Measurements from ENCODE around the gene ATP2B2. TPM values are rescaled to one million over a fixed set of nuclear protein-coding genes. Genes with fewer than 3 reads are reported as not detected.

Gene ATP2B2
- total RNA-seq, 1 donor from 2014 or later: not detected

DNA sequence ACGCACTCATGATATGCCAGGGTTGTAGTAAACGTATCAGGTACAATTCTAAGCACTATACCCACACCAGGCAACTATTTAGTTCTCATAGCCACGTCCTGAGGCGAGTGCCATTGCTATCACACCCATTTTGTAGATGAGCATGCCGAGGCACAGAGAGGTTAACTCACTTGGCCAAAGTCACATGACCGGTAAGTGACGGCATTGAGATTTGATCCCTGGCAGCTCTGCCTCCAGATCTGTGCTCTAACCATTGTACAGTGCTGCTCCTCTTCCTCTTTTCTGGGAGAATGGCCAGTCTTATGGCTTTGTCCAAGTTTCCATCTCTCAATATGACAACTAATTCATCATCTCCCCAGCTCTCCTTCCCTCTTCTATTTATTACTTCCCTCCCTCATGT, 18.9 kb upstream of the ATP2B2 start:
- H3K4me1 Mint-ChIP-seq: no peaks in the 10 kb centered on the region
- H3K27ac Mint-ChIP-seq: no peak overlapping the region
- peak in 1 of 2 experiments; percentile 13 for DNase-seq (ENCODE audit: low spot score in 2 of 2, unreplicated experiment in 2 of 2)
- no peaks in the 10 kb centered on the region for H3K9me3 Mint-ChIP-seq
- peaks cover 84% of the 10 kb centered on the region for H3K27me3 Mint-ChIP-seq (ENCODE audit: low read depth)
- TF ChIP-seq, protein P1, sequence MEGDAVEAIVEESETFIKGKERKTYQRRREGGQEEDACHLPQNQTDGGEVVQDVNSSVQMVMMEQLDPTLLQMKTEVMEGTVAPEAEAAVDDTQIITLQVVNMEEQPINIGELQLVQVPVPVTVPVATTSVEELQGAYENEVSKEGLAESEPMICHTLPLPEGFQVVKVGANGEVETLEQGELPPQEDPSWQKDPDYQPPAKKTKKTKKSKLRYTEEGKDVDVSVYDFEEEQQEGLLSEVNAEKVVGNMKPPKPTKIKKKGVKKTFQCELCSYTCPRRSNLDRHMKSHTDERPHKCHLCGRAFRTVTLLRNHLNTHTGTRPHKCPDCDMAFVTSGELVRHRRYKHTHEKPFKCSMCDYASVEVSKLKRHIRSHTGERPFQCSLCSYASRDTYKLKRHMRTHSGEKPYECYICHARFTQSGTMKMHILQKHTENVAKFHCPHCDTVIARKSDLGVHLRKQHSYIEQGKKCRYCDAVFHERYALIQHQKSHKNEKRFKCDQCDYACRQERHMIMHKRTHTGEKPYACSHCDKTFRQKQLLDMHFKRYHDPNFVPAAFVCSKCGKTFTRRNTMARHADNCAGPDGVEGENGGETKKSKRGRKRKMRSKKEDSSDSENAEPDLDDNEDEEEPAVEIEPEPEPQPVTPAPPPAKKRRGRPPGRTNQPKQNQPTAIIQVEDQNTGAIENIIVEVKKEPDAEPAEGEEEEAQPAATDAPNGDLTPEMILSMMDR (IDR thresholded peaks at IDR 0.05; ENCODE audit: unreplicated experiment): no peak
- H3K36me3 Mint-ChIP-seq: no peaks in the 10 kb centered on the region
- no peak overlapping the region for H3K4me3 Mint-ChIP-seq

DNA sequence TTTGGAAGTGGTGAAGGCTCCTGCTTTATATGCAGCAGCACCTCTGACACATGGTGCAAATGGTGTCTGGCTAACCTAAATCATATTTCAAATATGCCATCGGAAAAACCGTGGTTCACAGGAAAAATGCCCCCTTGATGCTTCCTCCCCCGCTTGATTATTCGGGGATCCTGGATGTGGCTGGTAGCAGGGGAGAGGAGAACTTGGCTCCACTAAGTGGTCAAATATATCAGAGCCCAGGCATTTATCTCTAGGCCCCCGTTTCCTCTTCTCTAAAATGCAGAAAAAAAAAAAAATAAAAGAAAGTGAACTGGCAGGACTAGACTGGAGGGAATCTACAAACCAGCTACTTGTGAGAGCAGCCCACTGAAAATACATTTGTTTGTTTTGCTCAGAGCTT, 18.2 kb upstream of the ATP2B2 start:
- no peaks in the 10 kb centered on the region for H3K4me1 Mint-ChIP-seq
- H3K27ac Mint-ChIP-seq: no peak overlapping the region
- peaks cover 84% of the 10 kb centered on the region for H3K27me3 Mint-ChIP-seq (ENCODE audit: low read depth)
- H3K9me3 Mint-ChIP-seq: no peaks in the 10 kb centered on the region
- no peak overlapping the region for H3K4me3 Mint-ChIP-seq
- no peaks in the 10 kb centered on the region for H3K36me3 Mint-ChIP-seq
- TF ChIP-seq, protein P1 (IDR thresholded peaks at IDR 0.05; ENCODE audit: unreplicated experiment): no peak
- no peak for DNase-seq (ENCODE audit: low spot score in 2 of 2, unreplicated experiment in 2 of 2)

DNA sequence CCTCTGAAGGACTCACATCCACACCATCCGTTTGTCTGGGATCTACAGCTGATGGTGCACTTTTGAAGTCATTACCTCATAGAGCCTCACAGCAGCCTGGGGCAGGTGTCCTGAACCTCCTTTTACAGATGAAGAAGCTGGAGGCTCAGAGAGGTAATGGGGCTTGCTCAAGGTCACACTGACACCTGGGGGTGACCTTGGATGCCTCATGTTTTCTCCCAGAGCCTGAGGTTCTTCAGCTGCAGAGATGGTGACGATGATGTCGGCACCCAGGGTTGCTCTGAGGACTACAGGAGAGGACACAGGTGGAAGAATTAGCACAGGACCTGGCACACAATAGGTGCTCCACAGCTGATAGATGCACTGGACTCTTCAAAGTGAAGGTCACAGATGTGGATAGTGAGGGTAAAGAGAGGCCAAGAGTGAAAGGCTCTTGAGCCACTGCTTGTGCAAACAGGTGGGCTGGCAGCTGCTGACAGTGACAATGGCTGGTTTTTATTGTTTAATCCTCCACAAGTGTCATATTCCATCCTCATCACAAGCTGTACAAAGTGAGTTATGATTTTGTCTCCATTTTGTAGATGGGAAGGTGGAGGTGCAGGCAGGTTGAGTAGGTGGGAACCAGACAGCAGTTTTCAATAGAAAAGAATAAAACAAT, 17.4 kb upstream of the ATP2B2 start:
- no peaks in the 10 kb centered on the region for H3K9me3 Mint-ChIP-seq
- no peak overlapping the region for H3K4me3 Mint-ChIP-seq
- TF ChIP-seq, protein P1 (IDR thresholded peaks at IDR 0.05; ENCODE audit: unreplicated experiment): no peak
- H3K4me1 Mint-ChIP-seq: no peaks in the 10 kb centered on the region
- H3K27ac Mint-ChIP-seq: no peak overlapping the region
- no peaks in the 10 kb centered on the region for H3K36me3 Mint-ChIP-seq
- peak in 1 of 2 experiments; percentile 17 for DNase-seq (ENCODE audit: low spot score in 2 of 2, unreplicated experiment in 2 of 2)
- H3K27me3 Mint-ChIP-seq (ENCODE audit: low read depth): peaks cover 81% of the 10 kb centered on the region

DNA sequence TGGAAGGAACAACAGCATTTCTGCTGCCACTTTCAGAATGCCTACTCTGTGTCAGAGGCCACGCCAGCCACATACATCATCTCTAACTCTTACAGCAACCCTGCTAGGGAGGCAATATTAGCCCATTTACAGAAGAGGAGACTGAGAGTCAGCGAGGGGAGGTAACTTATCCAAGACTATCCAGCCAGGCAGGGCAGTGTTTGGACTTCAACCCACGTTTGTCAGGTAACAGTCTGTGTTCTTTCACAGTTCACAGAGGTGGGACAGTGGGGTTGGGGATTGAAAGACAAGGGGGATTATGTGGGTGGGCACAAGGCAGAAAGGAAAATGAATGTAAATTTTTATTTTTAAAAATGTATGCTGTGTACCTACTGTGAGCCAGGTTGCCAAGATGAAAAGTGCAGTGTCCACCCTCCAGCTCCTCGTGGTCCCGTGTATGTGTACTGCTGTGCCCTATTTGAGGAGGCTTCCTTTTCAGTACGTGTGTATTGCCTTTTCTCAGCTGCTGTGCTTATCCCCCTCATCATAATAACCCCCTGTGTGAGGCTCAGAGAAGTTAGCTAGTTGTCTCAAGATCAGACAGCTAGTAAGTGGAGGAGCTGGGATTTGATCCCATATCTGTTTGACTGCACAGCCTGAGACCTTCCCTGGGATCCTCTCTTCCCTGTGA, 16.5 kb upstream of the ATP2B2 start:
- Mint-ChIP-seq H3K27ac (no peak overlapping the region), H3K4me3 (no peak overlapping the region), H3K9me3 (no peaks in the 10 kb centered on the region), H3K4me1 (no peaks in the 10 kb centered on the region), H3K27me3 (ENCODE audit: low read depth) (peaks cover 81% of the 10 kb centered on the region), H3K36me3 (no peaks in the 10 kb centered on the region)
- peak in 1 of 2 experiments; percentile 9 for DNase-seq (ENCODE audit: low spot score in 2 of 2, unreplicated experiment in 2 of 2)
- TF ChIP-seq, protein P1 (IDR thresholded peaks at IDR 0.05; ENCODE audit: unreplicated experiment): no peak

DNA sequence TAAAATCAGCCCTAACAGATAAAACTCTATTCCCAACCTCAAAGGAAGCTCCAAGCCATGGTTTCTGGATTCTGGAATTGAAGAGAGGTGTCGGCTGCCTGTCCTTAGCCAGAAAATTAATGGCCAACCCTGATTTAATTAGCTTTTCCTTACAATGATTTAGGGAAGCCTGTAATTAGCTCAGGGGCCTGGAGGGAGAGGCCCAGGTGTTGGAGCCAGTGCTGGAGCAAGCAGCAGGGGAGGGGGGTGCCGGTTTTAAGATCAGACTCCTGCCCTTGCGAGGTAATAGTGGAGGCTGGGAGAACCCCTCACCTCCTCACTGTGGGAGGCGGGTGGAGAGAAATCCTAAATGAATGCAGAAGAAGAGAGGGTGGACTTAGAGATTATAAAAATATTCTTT, 14.7 kb upstream of the ATP2B2 start:
- DNase-seq (ENCODE audit: low spot score in 2 of 2, unreplicated experiment in 2 of 2): no peak
- H3K36me3 Mint-ChIP-seq: no peaks in the 10 kb centered on the region

More for the DNA sequence above, 14.7 kb upstream of the ATP2B2 start:
- Mint-ChIP-seq H3K4me1 (no peaks in the 10 kb centered on the region), H3K9me3 (no peaks in the 10 kb centered on the region), H3K27me3 (ENCODE audit: low read depth) (peaks cover 72% of the 10 kb centered on the region), H3K27ac (no peak overlapping the region), H3K4me3 (no peak overlapping the region)
- TF ChIP-seq, protein P1 (IDR thresholded peaks at IDR 0.05; ENCODE audit: unreplicated experiment): no peak
